H9 (cell line): ENCODE data around the gene TNC. TPM values are rescaled to one million over a fixed set of nuclear protein-coding genes. Genes with fewer than 3 reads are reported as not detected.

ENCODE experiments used
- DNase-seq: peaks from one replicate; pipeline ENCODE4 v3.0.0-alpha.2; 2017
- H2AFZ ChIP-seq: one replicate; pipeline ENCODE4 v1.6.1; 2013; ENCODE audit warnings: mild to moderate bottlenecking, low read length, control low read depth, moderate library complexity
- H2AK5ac ChIP-seq: 2 replicates; pipeline ENCODE4 v1.6.1; 2013; ENCODE audit warnings: low read length, control low read depth, mixed read lengths; ENCODE audit not compliant: insufficient read length
- H2BK120ac ChIP-seq: one replicate; pipeline ENCODE4 v1.6.1; 2013; ENCODE audit warnings: low read depth, mild to moderate bottlenecking, low read length, control low read depth, inconsistent platforms; ENCODE audit not compliant: poor library complexity, severe bottlenecking
- H2BK12ac ChIP-seq: 2 replicates; pipeline ENCODE4 v1.6.1; 2013; ENCODE audit warnings: low read length, control low read depth, mixed read lengths, low read depth; ENCODE audit not compliant: insufficient read length
- H2BK15ac ChIP-seq: 2 replicates; pipeline ENCODE4 v1.6.1; 2013; ENCODE audit warnings: low read depth, low read length, control low read depth
- H2BK20ac ChIP-seq: one replicate; pipeline ENCODE4 v1.6.1; 2013; ENCODE audit warnings: low read depth, mild to moderate bottlenecking, low read length, control low read depth, inconsistent platforms; ENCODE audit not compliant: poor library complexity, severe bottlenecking
- H2BK5ac ChIP-seq: 2 replicates; pipeline ENCODE4 v1.6.1; 2013; ENCODE audit warnings: low read length, control low read depth, mixed read lengths; ENCODE audit not compliant: insufficient read length
- H3K14ac ChIP-seq: 2 replicates; pipeline ENCODE4 v1.6.1; 2013; ENCODE audit warnings: low read length, control low read depth; ENCODE audit not compliant: insufficient read depth
- H3K18ac ChIP-seq: 2 replicates; pipeline ENCODE4 v1.6.1; 2013; ENCODE audit warnings: low read depth, mild to moderate bottlenecking, mixed read lengths, low read length, control low read depth; ENCODE audit not compliant: insufficient read length
- H3K23ac ChIP-seq: 2 replicates; pipeline ENCODE4 v1.6.1; 2013; ENCODE audit warnings: low read length, control low read depth, mixed read lengths, low read depth; ENCODE audit not compliant: insufficient read length
- H3K23me2 ChIP-seq: 2 replicates; pipeline ENCODE4 v1.6.1; 2013; ENCODE audit warnings: low read depth, mild to moderate bottlenecking, mixed read lengths, low read length, control low read depth; ENCODE audit not compliant: insufficient read length, poor library complexity, severe bottlenecking
- H3K27ac ChIP-seq: 2 replicates; pipeline ENCODE4 v1.5.1; 2013; ENCODE audit warnings: low read length, control low read depth, mixed read lengths, low read depth; ENCODE audit not compliant: insufficient read length
- H3K27me3 ChIP-seq: 2 replicates; pipeline ENCODE4 v1.6.1; 2013; ENCODE audit warnings: low read length, control low read depth, inconsistent platforms; ENCODE audit not compliant: insufficient read depth
- H3K4ac ChIP-seq: 2 replicates; pipeline ENCODE4 v1.6.1; 2013; ENCODE audit warnings: low read depth, mild to moderate bottlenecking, control low read depth, inconsistent platforms, low read length, moderate library complexity
- H3K4me1 ChIP-seq: 2 replicates; pipeline ENCODE4 v1.6.1; 2013; ENCODE audit warnings: low read length, control low read depth, inconsistent platforms; ENCODE audit not compliant: insufficient read depth
- H3K4me2 ChIP-seq: 2 replicates; pipeline ENCODE4 v1.6.1; 2013; ENCODE audit warnings: low read length, control low read depth, mixed read lengths; ENCODE audit not compliant: insufficient read length, insufficient read depth
- H3K56ac ChIP-seq: 2 replicates; pipeline ENCODE4 v1.6.1; 2013; ENCODE audit warnings: low read depth, mild to moderate bottlenecking, mixed read lengths, low read length, control low read depth; ENCODE audit not compliant: insufficient read length
- H3K79me1 ChIP-seq: 2 replicates; pipeline ENCODE4 v1.6.1; 2013; ENCODE audit warnings: low read depth, mild to moderate bottlenecking, moderate library complexity, low read length, control low read depth, inconsistent platforms; ENCODE audit not compliant: insufficient read depth, poor library complexity, severe bottlenecking
- H3K79me2 ChIP-seq: 2 replicates; pipeline ENCODE4 v1.6.1; 2013; ENCODE audit warnings: low read length, control low read depth, inconsistent platforms; ENCODE audit not compliant: insufficient read depth
- H3K9ac ChIP-seq: 2 replicates; pipeline ENCODE4 v1.6.1; 2013; ENCODE audit warnings: low read length, control low read depth, mixed read lengths; ENCODE audit not compliant: insufficient read length; ENCODE audit errors: extremely low read depth
- H3K9me3 ChIP-seq: one replicate; pipeline ENCODE4 v1.6.1; 2013; ENCODE audit warnings: low read depth, low read length, inconsistent platforms; ENCODE audit not compliant: control insufficient read depth
- H3T11ph ChIP-seq: one replicate; pipeline ENCODE4 v1.6.1; 2013; ENCODE audit warnings: mild to moderate bottlenecking, low read length, control low read depth, inconsistent platforms
- H4K20me1 ChIP-seq: one replicate; pipeline ENCODE4 v1.6.1; 2013; ENCODE audit not compliant: control insufficient read depth, insufficient read length, insufficient read depth
- H4K5ac ChIP-seq: 2 replicates; pipeline ENCODE4 v1.6.1; 2013; ENCODE audit warnings: low read depth, mild to moderate bottlenecking, mixed read lengths, low read length, control low read depth; ENCODE audit not compliant: insufficient read length
- H4K8ac ChIP-seq: replicated peaks from 2 replicates; pipeline ENCODE4 v1.6.1; 2013; ENCODE audit warnings: low read length, control low read depth, mixed read lengths, low read depth; ENCODE audit not compliant: insufficient read length
- H4K91ac ChIP-seq: 2 replicates; pipeline ENCODE4 v1.6.1; 2013; ENCODE audit warnings: low read depth, mild to moderate bottlenecking, moderate library complexity, mixed read lengths, low read length, control low read depth; ENCODE audit not compliant: insufficient read length
- H3K27ac Mint-ChIP-seq, 3 experiments: 2 replicates in 2 of 3; 3 replicates in 1 of 3; pipeline ENCODE4 v1.8.0; 2020 to 2021; ENCODE audit warnings: mixed read lengths in 3 of 3, mild to moderate bottlenecking in 1 of 3, moderate library complexity in 1 of 3
- H3K27me3 Mint-ChIP-seq: 2 replicates; pipeline ENCODE4 v1.8.0; 2021; ENCODE audit warnings: low read depth, mild to moderate bottlenecking, moderate library complexity, mixed read lengths
- H3K36me3 Mint-ChIP-seq, 3 experiments: 2 replicates in 2 of 3; 3 replicates in 1 of 3; pipeline ENCODE4 v1.8.0; 2020 to 2021; ENCODE audit warnings: low read depth in 3 of 3, mixed read lengths in 3 of 3; ENCODE audit not compliant: insufficient read depth in 1 of 3
- H3K4me1 Mint-ChIP-seq, 2 experiments: 2 replicates each; pipeline ENCODE4 v1.8.0; 2020; ENCODE audit warnings: mixed read lengths in 2 of 2
- H3K4me3 Mint-ChIP-seq, 2 experiments: 2 replicates in 1 of 2; 3 replicates in 1 of 2; pipeline ENCODE4 v1.8.0; 2020 to 2021; ENCODE audit warnings: mild to moderate bottlenecking in 2 of 2, mixed read lengths in 2 of 2, moderate library complexity in 1 of 2
- H3K9me3 Mint-ChIP-seq, 2 experiments: 2 replicates in 1 of 2; 3 replicates in 1 of 2; pipeline ENCODE4 v1.8.0; 2020; ENCODE audit warnings: mild to moderate bottlenecking in 2 of 2, mixed read lengths in 2 of 2, moderate library complexity in 1 of 2
- CTCF ChIP-seq: fragments of 200-600 bp; sonication (generic); conservative IDR thresholded peaks from 3 replicates; pipeline ENCODE4 v1.8.0; 2021; ENCODE audit warnings: antibody characterized with exemption, mild to moderate bottlenecking
- WGBS: extraction: QIAGEN DNeasy Blood & Tissue Kit; methylation state at CpG from one replicate; pipeline ENCODE4 v1.1.7; 2013; ENCODE audit warnings: missing lambda C conversion rate, low lambda C conversion rate, mixed read lengths; ENCODE audit not compliant: insufficient read length; ENCODE audit errors: extremely low coverage; 5-methylcytosine and 5-hydroxymethylcytosine counted together
- total RNA-seq: library from RNA; stranded (reverse); gene quantifications from 2 replicates; pipeline ENCODE4 v1.2.1, GENCODE V29; 2021

Gene TNC
- total RNA-seq, 1 experiment from 2014 or later, result 0.63 TPM

- no peak overlapping the region for H2BK12ac ChIP-seq
- Mint-ChIP-seq H3K27ac (no peak overlapping the region), H3K4me3 (no peak overlapping the region), H3K27me3 (peaks cover 16% of the 10 kb centered on the region), H3K9me3 (no peaks in the 10 kb centered on the region), H3K36me3 (no peaks in the 10 kb centered on the region), H3K4me1 (peaks cover 0 to 2% of the 10 kb centered on the region in 2 experiments; a peak in 1 of 4 replicates)
- DNase-seq, result no peak
- no peak overlapping the region for H2BK5ac ChIP-seq
- WGBS, result no CpG with 5 or more reads among the region's 4 CpGs
- no peaks in the 10 kb centered on the region for H4K20me1 ChIP-seq
- H3K4me1 ChIP-seq, result no peaks in the 10 kb centered on the region
- H3K79me1 ChIP-seq, result no peaks in the 10 kb centered on the region
- no peak overlapping the region for H4K91ac ChIP-seq
- H3K27ac ChIP-seq, result no peak overlapping the region
- H4K5ac ChIP-seq, result no peak overlapping the region
- H2BK120ac ChIP-seq, result no peak overlapping the region
- H2AFZ ChIP-seq, result no peak overlapping the region
- no peak overlapping the region for H2BK20ac ChIP-seq
- H3K27me3 ChIP-seq, result no peaks in the 10 kb centered on the region
- H3K23ac ChIP-seq, result no peak overlapping the region
- no peak overlapping the region for H3K56ac ChIP-seq
- H3K23me2 ChIP-seq, result no peaks in the 10 kb centered on the region
- no peak overlapping the region for H3K14ac ChIP-seq
- no peak overlapping the region for H3K18ac ChIP-seq
- H3T11ph ChIP-seq, result no peak overlapping the region
- no peak overlapping the region for H2AK5ac ChIP-seq
- H3K79me2 ChIP-seq, result no peaks in the 10 kb centered on the region
- no peak for TF ChIP-seq CTCF
- H2BK15ac ChIP-seq, result no peak overlapping the region
- H3K4me2 ChIP-seq, result no peak overlapping the region
- no peak overlapping the region for H3K4ac ChIP-seq
- H4K8ac ChIP-seq, result no peak overlapping the region
- no peak overlapping the region for H3K9ac ChIP-seq
- H3K9me3 ChIP-seq, result no peaks in the 10 kb centered on the region
These were observed 17.0 kb upstream of the TNC start for GRCh38 chr9:115134941-115135340.
